OCI-LY3 (cell line): Measurements from ENCODE around the gene HSPA2.

Source experiments
- H2AFZ ChIP-seq: fragments of 200-600, 300-600 bp; shearing (Covaris generic); 2 replicates; pipeline ENCODE4 v1.6.0; 2014; ENCODE audit warnings: antibody characterized with exemption, low read depth, low read length
- H3K27ac ChIP-seq: fragments of 200-600, 300-600 bp; sonication (generic); 2 replicates; pipeline ENCODE4 v1.5.1; 2014; ENCODE audit warnings: mild to moderate bottlenecking, low read length, moderate library complexity, mixed read lengths
- H3K27me3 ChIP-seq: fragments of 200-600, 300-600 bp; sonication (generic); 2 replicates; pipeline ENCODE4 v1.6.1; 2014; ENCODE audit warnings: low read depth, low read length, mixed read lengths
- H3K36me3 ChIP-seq: fragments of 200-600, 300-600 bp; sonication (generic); replicated peaks from 2 replicates; pipeline ENCODE3; 2014; ENCODE audit warnings: low read depth, low read length, mixed read lengths
- H3K4me1 ChIP-seq: fragments of 300-600, 200-600 bp; sonication (generic); 2 replicates; pipeline ENCODE4 v1.6.1; 2014; ENCODE audit warnings: low read length, mixed read lengths
- H3K4me2 ChIP-seq: fragments of 200-600, 300-600 bp; sonication (generic); 2 replicates; pipeline ENCODE4 v1.6.1; 2014; ENCODE audit warnings: low read length, mixed read lengths
- H3K4me3 ChIP-seq: fragments of 300-600, 200-600 bp; sonication (generic); 2 replicates; pipeline ENCODE4 v1.5.1; 2014; ENCODE audit warnings: antibody characterized with exemption, mild to moderate bottlenecking, low read length, moderate library complexity
- H3K79me2 ChIP-seq: fragments of 300-600, 200-600 bp; shearing (Covaris generic); 2 replicates; pipeline ENCODE4 v1.6.1; 2014; ENCODE audit warnings: mild to moderate bottlenecking, low read length, mixed read lengths
- H3K9ac ChIP-seq: fragments of 300-600, 200-600 bp; shearing (Covaris generic); 2 replicates; pipeline ENCODE4 v1.6.0; 2014; ENCODE audit warnings: mild to moderate bottlenecking, low read length, moderate library complexity
- H3K9me3 ChIP-seq: fragments of 200-600, 300-600 bp; shearing (Covaris generic); 2 replicates; pipeline ENCODE4 v1.6.1; 2014; ENCODE audit warnings: low read length, mixed read lengths; ENCODE audit not compliant: insufficient read depth
- H4K20me1 ChIP-seq: fragments of 200-600, 300-600 bp; sonication (generic); 2 replicates; pipeline ENCODE4 v1.6.1; 2016; ENCODE audit warnings: low read length, mixed read lengths; ENCODE audit not compliant: insufficient read depth
- EZH2phosphoT487 ChIP-seq: fragments of 200-600 bp; shearing (Covaris generic); IDR thresholded peaks from 2 replicates; pipeline ENCODE4 v1.6.1; 2018; ENCODE audit warnings: antibody characterized with exemption, mixed run types, low read depth
- TF ChIP-seq, protein P1 (sequence below): fragments of 200-600, 300-600 bp; sonication (generic); IDR thresholded peaks from 2 replicates; pipeline ENCODE4 v1.5.1; 2014; ENCODE audit warnings: antibody characterized with exemption, low read length, low read depth

Gene HSPA2

DNA sequence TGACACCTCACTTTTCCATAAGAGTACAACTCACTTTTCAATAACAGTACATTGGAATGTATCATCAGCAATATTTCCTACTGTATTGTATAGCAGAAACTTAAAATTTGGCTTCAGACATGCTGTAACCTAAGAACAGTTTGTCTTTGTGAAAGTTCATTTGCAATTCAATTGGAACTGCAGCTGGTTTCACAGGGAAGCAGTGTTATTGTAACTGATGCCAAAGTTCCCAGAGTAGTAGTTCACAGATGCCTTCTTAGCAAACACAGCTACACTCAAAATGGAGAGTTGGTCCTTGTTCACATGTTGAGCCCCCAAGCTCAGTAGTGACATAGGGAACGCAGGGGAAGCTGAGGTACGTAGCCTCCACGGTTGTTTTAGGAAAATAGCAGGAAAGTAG, 32.6 kb downstream of the HSPA2 start:
- no peak overlapping the region for H3K4me3 ChIP-seq
- H3K27me3 ChIP-seq, result no peaks in the 10 kb centered on the region
- no peak overlapping the region for H2AFZ ChIP-seq
- TF ChIP-seq, protein P1, sequence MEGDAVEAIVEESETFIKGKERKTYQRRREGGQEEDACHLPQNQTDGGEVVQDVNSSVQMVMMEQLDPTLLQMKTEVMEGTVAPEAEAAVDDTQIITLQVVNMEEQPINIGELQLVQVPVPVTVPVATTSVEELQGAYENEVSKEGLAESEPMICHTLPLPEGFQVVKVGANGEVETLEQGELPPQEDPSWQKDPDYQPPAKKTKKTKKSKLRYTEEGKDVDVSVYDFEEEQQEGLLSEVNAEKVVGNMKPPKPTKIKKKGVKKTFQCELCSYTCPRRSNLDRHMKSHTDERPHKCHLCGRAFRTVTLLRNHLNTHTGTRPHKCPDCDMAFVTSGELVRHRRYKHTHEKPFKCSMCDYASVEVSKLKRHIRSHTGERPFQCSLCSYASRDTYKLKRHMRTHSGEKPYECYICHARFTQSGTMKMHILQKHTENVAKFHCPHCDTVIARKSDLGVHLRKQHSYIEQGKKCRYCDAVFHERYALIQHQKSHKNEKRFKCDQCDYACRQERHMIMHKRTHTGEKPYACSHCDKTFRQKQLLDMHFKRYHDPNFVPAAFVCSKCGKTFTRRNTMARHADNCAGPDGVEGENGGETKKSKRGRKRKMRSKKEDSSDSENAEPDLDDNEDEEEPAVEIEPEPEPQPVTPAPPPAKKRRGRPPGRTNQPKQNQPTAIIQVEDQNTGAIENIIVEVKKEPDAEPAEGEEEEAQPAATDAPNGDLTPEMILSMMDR, result no peak
- TF ChIP-seq EZH2phosphoT487, result no peak
- H3K36me3 ChIP-seq, result no peaks in the 10 kb centered on the region
- H3K4me2 ChIP-seq, result no peak overlapping the region
- H3K9me3 ChIP-seq, result no peaks in the 10 kb centered on the region
- H3K27ac ChIP-seq, result no peak overlapping the region
- H3K9ac ChIP-seq, result no peak overlapping the region
- H4K20me1 ChIP-seq, result no peaks in the 10 kb centered on the region
- no peaks in the 10 kb centered on the region for H3K79me2 ChIP-seq
- peaks cover 6% of the 10 kb centered on the region for H3K4me1 ChIP-seq

DNA sequence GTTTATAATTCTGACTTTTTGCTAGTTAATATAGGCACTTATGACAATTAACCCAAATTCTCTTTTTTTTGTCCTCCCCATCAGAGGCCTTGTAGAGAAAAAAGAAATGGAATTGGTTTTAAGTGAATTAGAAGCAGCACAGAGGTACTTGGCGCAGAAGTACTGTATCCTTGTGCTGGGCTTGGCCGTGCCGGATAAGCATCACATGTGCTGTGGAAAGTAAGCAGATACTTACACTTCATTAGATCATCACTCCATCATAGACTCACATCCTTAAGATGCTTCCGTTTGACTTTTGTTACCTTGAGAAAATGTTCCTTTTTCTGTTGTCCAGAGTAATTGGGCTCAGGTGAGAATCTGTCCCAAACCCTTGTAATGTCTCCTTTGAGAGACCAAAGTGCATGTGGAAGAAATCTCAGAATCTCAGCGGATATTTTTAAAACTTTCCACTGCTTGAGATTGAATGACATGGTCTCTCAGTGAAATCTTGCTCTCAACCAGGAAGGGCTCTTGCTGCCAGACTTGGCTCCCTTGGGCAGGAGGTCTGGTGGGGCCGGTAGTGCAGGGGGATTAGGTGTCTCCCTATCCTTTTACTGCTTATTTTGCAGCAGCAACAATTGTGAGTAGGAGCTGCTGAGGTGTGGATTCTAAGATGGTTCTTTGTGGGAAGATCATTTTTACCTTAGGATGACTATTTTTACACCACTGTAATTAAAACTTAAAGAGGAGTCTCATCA, 34.0 kb downstream of the HSPA2 start:
- Histone ChIP-seq H3K4me3 (no peak overlapping the region), H3K36me3 (no peaks in the 10 kb centered on the region), H3K4me1 (peaks cover 6% of the 10 kb centered on the region), H3K4me2 (no peak overlapping the region), H4K20me1 (no peaks in the 10 kb centered on the region), H3K27me3 (0 out of 2 replicates have a peak, but pooled peaks cover 2% of the 10 kb centered on the region), H3K9me3 (no peaks in the 10 kb centered on the region), H3K9ac (no peak overlapping the region), H2AFZ (no peak overlapping the region), H3K79me2 (no peaks in the 10 kb centered on the region), H3K27ac (no peak overlapping the region)
- TF ChIP-seq EZH2phosphoT487, result no peak
- TF ChIP-seq, protein P1, result no peak

DNA sequence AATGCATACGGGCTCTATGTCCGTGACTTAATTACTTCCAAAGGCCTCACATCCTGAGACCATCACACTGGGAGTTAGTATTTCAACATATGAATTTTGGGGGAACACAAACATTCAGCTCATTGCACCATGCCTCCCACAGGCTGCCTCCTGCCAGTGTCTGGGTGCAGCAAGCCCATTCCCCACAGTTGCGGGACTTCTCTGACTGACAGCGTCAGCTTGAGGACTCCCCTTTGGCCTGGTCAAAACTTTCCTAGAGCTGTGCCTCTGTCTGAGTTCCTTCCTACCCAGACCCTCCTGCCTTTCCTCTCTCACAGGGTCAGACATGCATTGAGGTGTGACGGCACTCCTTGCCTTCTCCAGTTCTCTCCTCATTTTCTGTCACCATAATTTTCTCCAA, 36.7 kb downstream of the HSPA2 start:
- H3K9me3 ChIP-seq, result no peaks in the 10 kb centered on the region
- no peaks in the 10 kb centered on the region for H3K79me2 ChIP-seq
- no peak overlapping the region for H3K27ac ChIP-seq
- no peaks in the 10 kb centered on the region for H4K20me1 ChIP-seq
- H2AFZ ChIP-seq, result no peak overlapping the region
- H3K27me3 ChIP-seq, result 0 out of 2 replicates have a peak, but pooled peaks cover 2% of the 10 kb centered on the region
- H3K36me3 ChIP-seq, result no peaks in the 10 kb centered on the region
- no peak overlapping the region for H3K4me3 ChIP-seq
- no peak overlapping the region for H3K4me2 ChIP-seq
- no peak for TF ChIP-seq EZH2phosphoT487
- TF ChIP-seq, protein P1, result no peak
- H3K4me1 ChIP-seq, result peaks cover 6% of the 10 kb centered on the region
- no peak overlapping the region for H3K9ac ChIP-seq

DNA sequence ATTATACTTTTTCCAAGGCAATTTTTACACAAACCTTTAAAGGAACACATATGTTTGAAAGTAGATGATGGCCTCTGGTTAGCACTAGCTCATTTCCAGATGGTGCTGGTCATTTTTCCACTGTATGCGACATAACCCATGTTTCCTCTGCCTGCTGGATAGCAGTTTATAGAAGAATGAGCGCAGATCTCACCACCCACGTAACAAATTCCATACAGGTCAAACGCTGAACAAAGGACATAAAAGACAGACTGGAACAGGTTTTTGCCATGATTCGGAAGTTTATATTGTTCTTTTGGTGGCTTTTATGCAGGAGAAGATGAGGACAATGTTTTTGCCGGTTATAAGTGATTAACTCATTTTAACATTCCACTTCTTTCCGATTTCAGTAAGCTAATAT, 39.9 kb downstream of the HSPA2 start:
- TF ChIP-seq EZH2phosphoT487, result no peak
- TF ChIP-seq, protein P1, result no peak
- H3K4me3 ChIP-seq, result no peak overlapping the region
- no peak overlapping the region for H3K4me2 ChIP-seq
- no peaks in the 10 kb centered on the region for H3K4me1 ChIP-seq
- 0 out of 2 replicates have a peak, but pooled peaks cover 2% of the 10 kb centered on the region for H3K27me3 ChIP-seq
- H3K27ac ChIP-seq, result no peak overlapping the region
- H3K36me3 ChIP-seq, result no peaks in the 10 kb centered on the region
- no peaks in the 10 kb centered on the region for H3K79me2 ChIP-seq
- H3K9ac ChIP-seq, result no peak overlapping the region
- H4K20me1 ChIP-seq, result no peaks in the 10 kb centered on the region
- no peak overlapping the region for H2AFZ ChIP-seq
- H3K9me3 ChIP-seq, result no peaks in the 10 kb centered on the region
